HG03558 (cell line): ENCODE data around the gene TMPRSS9.
"Not testable (repeated sequence)": the region's sequence is repeated elsewhere in the genome, so short reads cannot be mapped to it uniquely, and the experiment has no call there.

Experiments
- ATAC-seq: cut with Tn5 transposase; IDR thresholded peaks from one replicate; pipeline ENCODE4 v1.9.1; 2021; ENCODE audit warnings: moderate number of reproducible peaks; ENCODE audit not compliant: unreplicated experiment; ENCODE audit errors: extremely low read depth

The TMPRSS9 gene

DNA sequence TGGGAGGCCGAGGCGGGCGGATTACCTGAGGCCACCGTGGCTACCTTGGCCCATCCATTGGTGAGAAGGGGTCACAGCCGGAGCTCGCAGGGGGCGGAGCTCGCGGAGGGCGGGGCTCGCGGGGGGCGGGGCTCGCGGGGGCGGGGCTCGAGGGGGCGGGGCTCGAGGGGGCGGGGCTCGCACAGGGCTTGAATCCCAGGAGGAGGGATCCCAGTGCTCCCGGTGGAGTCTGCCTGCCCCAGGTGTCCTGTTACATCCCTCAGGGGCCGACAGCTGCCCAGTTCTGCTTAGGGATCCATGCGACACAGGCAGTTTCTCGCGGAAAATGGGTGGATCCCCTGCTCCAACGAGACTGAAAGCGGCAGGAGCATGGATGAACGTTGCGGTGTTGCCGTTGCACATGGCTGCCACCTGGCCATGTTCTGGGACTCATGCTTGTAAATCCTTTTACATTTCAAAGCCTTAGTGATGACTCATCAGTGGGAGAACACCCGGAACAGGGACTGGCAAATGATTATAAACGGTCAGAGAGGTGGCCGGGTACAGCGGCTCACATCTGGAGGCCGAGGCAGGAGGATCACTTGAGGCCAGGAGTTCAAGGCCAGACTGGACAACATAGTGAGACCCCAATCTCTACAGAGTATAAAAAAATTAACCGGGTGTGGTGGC, 25.1 kb downstream of the TMPRSS9 start:
- no peak for ATAC-seq

DNA sequence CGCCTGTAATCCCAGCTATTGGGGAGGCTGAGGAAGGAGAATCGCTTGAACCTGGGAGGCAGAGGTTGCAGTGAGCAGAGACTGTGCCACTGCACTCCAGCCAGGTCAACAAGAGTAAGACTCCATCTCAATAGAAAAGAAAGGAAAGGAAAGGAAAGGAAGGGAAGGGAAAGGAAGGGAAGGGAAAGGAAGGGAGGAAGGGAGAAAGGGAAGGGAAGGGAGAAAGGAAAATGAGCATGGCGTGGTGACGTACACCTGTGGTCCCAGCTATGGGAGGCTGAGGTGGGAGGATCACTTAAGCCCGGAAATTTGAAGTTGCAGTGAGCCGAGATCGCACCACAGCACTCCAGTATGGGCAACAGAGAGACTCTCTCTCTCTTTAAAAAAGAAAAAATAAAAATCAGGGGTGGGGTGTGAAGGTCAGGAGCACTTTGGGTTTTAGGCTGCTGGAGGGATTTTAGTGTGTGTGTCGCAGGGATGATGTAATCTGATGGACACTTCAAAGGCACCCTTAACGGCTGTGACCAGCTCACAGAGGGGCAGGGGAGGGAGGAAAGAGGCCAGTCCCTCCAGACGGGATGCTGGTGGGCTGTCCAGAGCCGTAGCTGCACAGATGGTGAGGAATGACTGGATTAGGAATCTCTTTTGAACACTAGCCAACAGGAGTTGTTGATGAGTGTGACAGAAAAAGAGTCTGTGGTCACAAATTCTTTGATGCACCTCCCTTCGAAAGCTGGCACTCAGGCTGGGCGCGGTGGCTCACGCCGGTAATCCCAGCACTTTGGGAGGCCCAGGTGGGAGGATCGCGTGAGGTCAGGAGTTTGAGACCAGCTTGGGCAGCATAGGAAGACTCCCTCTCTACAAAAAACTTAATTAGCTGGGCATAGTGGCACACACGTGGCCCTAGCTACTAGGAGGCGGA, 27.6 kb downstream of the TMPRSS9 start:
- no peak for ATAC-seq

DNA sequence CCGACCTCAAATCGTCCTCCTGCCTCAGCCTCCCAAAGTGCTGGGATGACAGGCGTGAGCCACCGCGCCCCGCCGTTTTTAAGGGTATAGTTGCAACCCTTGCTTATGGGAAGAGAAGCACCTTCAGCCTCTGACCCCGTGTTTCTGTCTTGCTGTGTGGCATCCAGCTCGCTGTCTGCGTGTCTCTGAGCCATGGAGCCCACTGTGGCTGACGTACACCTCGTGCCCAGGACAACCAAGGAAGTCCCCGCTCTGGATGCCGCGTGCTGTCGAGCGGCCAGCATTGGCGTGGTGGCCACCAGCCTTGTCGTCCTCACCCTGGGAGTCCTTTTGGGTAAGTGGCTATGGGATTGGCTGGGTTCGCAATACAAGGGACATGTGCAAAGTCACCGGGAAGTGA, 29.5 kb downstream of the TMPRSS9 start:
- ATAC-seq: no peak

DNA sequence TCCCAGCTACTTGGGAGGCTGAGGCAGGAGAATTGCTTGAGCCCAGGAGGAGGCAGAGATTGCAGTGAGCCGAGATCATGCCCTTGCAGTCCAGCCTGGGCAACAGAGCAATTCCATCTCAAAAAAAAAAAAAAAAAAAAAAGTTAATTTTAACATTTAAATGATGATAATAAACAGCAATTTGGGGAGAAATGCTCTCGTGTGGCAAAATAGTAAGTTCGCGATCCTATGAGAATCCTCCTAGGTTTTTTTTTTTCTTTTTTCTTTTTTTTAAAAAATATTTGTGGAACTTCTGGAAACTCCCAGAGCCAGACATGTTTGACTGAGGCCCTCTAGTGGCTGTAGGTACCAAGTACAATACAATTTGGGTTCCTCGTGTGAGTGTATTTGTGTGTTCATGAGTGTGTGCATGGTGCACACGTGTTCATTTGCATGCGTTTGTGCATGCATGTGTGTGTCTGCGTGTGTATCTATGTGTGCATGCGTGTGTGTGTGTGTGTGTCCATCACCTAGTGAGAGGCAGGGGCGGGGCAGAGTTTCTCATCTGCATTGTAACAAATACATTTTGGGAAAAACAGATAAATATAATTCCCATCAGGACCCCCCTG, 31.2 kb downstream of the TMPRSS9 start:
- no peak for ATAC-seq

DNA sequence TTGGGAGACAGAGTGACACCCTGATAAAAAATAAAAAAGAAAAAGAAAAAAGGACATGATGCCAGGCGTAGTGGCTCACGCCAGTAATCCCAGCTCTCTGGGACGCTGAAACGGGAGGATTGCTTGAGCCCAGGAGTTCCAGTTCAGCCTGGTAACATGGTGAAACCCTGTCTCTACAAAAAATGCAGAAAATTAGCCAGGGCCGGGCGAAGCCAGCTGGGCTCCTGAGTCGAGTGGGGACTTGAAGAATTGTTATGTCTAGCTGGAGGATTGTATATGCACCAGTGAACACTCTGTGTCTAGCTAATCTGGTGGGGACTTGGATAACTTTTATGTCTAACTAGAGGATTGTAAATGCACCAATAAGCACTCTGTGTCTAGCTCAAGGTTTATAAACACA, 32.3 kb downstream of the TMPRSS9 start:
- no peak for ATAC-seq

DNA sequence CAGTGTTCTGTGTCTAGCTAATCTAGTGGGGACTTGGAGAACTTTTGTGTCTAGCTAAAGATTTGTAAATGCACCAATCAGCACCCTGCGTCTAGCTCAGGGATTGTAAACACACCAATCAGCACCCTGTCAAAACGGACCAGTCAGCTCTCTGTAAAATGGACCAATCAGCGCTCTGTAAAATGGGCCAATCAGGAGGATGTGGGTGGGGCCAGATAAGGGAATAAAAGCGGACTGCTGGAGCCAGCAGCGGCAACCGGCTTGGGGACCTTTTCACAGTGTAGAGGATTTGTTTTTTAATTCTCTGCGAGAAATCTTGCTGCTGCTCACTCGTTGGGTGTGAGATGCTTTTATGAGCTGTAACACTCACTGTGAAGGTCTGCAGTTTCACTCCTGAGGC, 32.8 kb downstream of the TMPRSS9 start:
- ATAC-seq: not testable (repeated sequence)

DNA sequence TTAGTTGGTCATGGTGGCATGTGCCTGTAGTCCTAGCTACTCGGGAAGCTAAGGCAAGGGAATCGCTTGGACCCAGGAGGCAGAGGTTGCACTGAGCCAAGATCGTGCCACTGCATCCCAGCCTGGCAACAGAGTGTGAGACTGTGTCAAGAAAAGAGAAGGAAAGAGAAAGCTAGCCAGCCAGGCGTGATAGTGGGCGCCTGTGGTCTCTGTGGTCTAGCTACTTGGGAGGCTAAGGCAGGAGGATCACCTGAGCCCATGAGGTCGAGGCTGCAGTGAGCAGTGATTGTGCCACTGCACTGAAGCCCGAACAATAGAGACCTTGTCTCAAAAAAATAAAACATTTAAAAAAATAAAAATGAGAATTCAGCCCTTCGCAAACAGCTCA, 34.0 kb downstream of the TMPRSS9 start:
- no peak for ATAC-seq

DNA sequence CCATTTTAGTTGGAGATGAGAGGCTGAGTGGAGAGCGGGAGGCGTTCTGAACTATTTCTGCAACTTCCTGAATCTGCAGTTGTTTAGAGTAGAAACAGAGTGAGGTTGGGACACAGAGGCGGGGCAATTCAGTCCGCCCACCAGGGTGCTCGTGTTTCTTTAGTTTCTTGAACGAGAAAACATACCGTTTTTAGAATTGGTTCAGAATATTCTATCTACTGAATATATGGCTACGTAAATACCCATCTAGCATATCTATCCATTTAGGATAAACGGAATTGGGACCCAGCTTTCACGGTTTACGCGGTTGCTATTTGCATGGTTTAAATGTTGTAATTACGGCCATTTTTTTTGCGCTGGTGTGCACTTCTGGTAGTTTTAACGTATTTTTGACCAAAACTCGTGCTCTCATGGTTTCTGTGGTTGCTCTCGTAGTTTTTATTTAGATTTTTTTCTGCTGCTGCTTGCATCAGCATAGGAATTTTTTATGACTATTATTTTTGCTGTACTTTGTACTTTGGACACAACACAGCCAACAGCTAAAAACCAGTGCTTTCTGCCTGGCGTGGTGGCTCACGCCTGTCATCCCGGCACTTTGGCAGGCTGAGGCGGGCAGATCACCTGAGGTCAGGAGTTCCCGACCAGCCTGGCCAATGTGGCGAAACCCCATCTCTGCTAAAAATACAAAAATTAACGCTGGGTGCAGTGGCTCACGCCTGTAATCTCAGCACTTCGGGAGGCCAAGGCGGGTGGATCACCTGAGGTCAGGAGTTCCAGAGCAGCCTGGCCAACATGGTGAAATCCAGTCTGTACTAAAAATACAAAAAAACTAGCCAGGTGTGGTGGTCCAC, 34.6 kb downstream of the TMPRSS9 start:
- no peak for ATAC-seq

DNA sequence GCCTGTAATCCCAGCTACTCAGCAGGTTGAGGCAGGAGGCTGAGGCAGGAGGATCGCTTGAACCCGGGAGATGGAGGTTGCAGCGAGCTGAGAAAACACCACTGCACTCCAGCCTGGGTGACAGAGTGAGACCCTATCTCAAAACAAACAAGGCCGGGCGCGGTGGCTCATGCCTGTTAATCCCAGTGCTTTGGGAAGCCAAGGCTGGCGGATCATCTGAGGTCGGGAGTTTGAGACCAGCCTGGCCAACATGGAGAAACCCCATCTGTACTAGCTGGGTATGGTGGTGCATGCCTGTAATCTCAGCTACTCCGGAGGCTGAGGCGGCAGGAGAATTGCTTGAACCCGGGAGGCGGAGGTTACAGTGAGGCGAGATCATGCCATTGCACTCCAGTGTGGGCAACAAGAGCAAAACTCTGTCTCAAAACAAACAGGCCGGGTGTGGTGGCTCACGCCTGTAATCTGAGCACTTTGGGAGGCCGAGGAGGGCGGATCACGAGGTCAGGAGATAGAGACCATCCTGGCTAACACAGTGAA, 35.3 kb downstream of the TMPRSS9 start:
- ATAC-seq: not testable (repeated sequence)

DNA sequence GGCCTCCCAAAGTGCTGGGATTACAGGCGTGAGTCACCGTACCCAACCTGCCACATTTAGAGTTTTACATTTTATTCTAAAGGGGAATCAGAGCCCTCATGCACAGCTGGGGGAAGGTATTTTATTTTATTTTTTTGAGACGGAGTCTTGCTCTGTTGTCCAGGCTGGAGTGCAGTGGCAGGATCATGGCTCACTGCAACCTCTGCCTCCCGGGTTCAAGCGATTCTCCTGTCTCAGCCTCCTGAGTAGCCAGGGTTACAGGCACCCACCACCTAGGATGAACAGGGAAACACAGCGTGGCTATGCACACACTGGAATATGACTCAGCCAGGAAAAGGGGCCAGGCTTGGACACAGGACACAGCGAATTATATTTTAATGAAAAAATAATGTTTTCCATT, 37.1 kb downstream of the TMPRSS9 start:
- not testable (repeated sequence) for ATAC-seq

DNA sequence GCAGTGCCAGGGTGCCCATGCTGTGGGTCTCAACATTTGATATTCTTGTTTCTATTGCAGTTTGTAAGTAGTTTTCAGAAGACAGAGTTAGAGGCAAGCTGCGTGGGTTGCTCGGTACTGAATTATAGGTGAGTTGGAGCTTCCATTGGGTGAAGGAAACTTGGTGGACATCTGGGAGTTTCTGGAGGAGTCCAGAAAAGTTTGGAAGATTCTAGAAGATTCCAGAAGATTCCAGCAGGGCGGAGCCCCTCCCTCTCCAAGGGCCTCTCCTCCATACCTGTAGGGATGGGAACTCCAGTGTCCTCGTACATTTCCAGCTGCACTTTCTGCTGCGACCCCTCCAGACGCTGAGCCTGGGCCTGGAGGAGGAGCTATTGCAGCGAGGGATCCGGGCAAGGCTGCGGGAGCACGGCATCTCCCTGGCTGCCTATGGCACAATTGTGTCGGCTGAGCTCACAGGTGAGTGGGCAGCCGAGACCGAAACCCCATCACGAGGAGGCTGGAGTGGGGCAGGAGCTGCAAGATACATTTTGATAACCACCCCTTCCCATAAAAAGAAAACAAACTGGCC, 38.8 kb downstream of the TMPRSS9 start:
- ATAC-seq: no peak

DNA sequence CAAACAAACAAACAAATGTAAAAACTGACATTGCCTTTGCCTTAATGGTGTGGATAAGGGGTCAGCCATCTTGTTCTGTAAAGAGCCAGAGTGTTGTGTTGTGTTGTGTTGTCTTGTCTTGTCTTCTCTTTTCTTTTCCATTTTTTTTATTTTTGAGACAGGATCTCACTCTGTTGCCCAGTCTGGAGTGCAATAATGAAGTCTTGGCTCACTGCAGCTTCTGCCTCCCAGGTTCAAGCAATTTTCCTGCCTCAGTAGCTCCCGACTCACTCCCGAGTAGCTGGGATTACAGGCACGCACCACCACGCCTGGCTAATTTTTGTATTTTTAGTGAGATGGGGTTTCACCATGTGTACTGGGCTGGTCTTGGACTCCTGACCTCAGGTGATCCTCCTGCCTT, 39.5 kb downstream of the TMPRSS9 start:
- ATAC-seq: no peak

DNA sequence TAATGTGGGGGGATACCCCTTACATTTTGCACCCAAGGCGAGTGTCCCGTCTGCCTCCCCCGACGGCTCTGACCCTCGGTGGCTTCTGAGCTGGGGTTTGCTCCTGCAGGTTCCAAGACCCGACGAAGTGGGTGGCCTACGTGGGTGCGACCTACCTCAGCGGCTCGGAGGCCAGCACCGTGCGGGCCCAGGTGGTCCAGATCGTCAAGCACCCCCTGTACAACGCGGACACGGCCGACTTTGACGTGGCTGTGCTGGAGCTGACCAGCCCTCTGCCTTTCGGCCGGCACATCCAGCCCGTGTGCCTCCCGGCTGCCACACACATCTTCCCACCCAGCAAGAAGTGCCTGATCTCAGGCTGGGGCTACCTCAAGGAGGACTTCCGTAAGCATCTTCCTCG, 48.2 kb downstream of the TMPRSS9 start:
- ATAC-seq: no peak

DNA sequence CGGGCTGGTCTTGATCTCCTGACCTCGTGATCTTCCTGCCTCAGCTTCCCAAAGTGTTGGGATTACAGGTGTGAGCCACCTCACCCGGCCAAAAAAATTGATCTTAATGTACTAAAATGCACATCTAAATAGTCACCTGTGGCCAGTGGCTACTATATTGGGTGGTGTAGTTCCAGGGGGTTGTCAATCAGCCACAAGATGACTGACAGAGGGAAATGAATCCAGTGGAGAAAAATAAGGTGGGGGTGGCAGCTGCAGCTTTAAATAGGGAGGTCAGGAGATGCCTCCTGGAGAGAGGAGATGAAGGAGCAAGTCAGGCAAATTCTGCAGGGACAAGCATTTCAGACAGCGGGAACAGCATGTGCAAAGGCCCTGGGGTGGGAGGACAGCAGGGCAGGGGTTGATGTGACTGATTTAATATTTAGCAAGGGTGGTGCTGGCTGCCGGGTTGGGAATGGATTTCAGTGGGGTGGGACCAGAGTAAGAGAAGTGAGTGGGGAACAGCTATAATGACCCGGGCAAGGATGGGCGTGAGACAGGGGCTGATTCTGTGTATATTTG, 49.4 kb downstream of the TMPRSS9 start:
- ATAC-seq: no peak

DNA sequence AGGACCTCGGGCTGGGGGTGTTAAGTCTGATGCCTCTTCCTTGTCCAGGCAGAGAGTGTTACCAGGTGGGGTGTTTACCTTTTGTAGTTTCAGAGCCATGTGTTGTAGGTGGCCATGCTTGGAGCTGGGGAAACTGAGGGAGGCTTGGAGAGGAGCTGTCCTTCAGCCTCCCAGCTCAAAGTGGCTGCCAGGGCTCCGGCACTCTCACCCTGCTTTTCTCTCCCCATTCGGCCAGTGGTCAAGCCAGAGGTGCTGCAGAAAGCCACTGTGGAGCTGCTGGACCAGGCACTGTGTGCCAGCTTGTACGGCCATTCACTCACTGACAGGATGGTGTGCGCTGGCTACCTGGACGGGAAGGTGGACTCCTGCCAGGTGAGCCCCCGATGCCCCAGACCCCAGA, 50.0 kb downstream of the TMPRSS9 start:
- ATAC-seq: no peak

DNA sequence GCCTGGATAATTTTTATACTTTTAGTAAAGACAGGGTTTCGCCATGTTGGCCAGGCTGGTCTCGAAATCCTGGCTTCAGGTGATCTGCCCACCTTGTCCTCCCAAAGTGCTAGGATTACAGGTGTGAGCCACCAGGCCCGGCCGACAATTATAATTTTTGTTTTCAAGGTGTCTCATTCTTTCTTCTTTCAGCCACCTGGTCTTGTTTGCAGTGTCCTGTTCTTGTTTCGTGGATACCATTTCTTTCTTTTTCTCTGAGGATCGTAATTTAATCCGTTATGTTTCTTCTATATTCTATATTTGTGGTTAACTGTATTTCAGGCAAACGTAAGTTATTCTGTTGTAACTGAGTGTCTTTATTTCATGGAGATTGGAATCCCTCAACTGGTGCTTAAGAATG, 51.6 kb downstream of the TMPRSS9 start:
- ATAC-seq: no peak

DNA sequence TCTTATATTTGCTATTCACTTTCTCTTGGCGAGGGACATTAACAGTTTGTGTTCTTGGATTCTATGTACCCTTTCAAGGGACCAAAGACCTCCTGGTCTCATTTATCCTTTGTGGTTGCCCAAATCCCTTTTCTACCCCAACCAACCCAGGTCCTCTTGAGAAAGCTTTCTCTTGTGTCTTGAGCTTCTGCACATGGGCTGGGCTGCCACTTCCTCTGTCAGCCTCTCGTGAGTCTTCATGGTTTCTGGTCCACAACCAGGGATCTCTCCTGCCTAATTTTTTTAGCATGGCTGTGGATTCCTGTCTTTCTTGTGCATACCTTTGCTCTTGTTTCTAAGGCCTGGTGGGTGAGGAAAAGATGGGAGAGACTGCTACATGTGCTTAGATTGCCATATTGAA, 52.4 kb downstream of the TMPRSS9 start:
- no peak for ATAC-seq

DNA sequence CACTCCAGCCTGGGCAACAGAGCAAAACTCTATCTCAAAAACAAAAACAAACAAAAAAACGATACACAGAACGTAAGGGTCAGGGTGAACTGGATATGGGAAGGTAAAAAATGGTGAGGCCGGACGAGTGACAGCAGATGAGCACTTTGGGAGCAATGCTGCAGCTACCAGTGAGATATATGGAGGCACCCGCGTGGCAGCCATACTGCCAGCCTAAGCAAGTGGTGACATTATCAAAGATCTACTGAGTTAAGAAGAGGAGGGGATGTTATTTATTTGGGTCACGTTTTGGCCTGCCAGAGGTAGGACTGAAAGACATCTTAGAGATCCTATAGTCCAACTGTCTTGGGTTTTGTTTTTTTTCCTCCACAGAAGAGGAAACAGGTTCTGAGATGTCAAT, 53.1 kb downstream of the TMPRSS9 start:
- ATAC-seq: no peak

DNA sequence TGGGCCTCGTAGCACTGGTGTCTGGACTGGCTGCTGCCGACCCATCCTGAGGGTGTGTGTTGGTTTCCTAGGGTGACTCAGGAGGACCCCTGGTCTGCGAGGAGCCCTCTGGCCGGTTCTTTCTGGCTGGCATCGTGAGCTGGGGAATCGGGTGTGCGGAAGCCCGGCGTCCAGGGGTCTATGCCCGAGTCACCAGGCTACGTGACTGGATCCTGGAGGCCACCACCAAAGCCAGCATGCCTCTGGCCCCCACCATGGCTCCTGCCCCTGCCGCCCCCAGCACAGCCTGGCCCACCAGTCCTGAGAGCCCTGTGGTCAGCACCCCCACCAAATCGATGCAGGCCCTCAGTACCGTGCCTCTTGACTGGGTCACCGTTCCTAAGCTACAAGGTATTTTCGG, 53.6 kb downstream of the TMPRSS9 start:
- no peak for ATAC-seq
